GM19240 (cell line): Measurements from ENCODE around the gene NOC2L.

ENCODE experiments used
- DNase-seq: peaks from one replicate; pipeline ENCODE4 v3.0.0; 2011; ENCODE audit warnings: low spot score; ENCODE audit not compliant: insufficient read length

The NOC2L gene

DNA sequence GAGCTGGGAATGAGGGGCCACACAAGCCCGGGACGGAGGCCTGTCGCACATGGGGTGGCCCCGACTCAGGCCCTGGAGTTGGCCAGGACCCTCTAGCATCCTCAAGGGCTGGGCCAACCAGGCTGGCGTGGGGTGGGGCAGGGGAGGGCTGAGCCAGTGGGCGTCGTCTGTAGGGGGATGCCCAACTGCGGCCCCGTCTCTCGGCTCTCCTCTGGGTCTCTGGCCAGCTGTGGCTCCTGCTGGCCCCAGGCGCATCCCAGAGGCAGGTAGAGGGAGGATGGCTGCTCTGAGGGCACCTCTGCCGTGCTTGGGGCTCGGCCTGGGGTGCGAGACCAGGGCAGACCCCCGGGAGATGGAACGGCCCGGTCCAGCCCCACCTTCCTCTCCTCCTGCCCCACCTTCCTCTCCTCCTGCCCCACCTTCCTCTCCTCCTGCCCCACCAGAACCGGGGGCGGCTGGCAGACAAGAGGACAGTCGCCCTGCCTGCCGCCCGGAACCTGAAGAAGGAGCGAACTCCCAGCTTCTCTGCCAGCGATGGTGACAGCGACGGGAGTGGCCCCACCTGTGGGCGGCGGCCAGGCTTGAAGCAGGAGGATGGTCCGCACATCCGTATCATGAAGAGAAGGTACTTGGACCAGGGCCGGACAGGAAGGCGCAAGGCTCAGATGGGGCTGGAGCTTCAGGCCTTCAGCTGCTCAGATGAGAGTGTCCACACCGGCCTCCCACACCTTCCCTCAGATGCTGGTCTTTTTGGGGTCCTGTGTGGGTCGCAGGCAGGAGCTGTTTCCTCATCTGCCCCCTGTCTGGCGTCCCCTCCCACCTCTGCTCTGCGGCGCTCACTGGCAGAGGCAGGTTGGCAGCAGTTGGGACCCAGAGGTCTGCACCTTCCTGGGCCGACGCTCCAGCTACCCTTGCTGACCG lies 29.1 kb downstream of the NOC2L start:
- DNase-seq: no peak

DNA sequence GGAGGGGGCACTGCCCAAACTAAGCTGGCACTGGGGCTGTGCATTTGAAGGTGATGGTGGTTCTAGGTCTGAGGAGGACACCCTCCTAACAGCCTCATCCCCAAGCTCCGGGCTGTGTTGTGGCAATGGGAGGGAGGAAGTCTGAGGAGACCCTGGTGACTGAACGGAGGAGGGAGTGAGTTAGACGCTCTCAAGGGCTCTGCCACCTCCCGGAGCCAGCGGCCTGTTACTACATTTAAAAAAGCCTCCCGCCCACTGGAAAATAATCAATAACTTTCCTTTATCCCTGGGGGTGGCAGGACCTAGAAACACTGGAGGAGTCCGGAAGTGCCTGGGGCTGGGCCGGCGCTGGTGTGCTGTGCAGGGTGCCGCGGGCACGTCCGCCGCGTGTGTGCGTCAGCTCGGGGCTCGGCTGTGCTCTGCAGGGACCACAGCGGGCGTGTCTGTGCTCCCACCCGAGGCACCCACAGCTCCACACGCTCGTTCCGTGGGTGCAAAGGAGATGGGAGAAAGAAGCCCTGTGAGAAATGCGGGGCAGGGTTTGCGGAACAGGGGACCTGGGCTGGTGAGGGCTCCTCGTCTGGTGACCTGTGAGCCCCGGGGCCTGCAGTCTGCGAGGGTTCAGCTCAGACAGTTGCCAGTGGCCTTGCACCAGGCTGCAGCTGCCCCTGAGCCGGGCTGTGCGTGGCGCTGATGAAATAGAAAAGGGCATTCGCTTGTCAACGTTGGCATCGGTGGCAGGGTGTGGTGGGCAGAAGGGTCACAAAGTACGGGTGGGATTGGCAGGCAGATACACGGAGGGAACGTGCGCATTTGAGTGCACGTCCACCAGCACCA lies 30.0 kb downstream of the NOC2L start:
- DNase-seq: no peak

DNA sequence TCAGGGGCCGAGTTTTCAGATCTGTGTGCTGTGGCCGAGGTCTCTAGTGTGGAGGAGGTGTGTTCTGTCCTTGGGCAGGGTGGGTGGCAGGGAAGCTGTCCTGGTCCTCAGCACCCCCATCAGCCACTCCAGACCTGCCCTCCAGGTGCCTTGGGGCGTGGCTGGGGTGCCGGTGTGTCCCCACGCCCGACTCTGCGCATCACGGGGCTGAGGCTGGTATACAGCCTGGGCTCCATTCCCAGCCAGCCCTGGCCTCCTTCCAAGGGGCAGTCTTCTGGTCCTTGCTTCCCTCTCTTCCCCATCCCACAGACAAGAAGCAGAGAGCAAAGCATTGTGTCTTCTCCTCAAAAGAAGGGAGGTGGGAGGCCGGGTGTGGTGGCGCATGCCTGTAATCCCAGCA lies 31.3 kb downstream of the NOC2L start:
- no peak for DNase-seq

DNA sequence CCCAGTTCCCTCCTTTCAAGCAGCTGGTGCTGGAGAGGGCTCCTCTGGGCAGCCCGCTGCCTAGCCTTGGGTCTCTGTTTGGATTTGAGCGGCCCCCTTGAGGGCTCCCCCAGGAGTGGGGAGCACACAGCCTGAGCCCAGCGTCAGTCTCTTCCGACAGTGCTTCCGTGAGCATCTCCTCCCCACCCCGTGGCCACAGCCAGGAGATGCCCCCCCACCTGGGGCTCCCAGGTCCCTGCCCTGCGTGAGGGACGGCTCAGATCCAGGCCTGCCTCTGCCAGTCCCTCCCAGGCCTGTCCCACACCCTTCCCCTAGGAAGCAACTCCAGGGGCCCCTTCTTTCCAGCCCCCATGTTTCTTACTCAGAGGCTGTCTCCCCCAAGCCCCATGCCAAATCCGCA lies 31.8 kb downstream of the NOC2L start:
- no peak for DNase-seq

DNA sequence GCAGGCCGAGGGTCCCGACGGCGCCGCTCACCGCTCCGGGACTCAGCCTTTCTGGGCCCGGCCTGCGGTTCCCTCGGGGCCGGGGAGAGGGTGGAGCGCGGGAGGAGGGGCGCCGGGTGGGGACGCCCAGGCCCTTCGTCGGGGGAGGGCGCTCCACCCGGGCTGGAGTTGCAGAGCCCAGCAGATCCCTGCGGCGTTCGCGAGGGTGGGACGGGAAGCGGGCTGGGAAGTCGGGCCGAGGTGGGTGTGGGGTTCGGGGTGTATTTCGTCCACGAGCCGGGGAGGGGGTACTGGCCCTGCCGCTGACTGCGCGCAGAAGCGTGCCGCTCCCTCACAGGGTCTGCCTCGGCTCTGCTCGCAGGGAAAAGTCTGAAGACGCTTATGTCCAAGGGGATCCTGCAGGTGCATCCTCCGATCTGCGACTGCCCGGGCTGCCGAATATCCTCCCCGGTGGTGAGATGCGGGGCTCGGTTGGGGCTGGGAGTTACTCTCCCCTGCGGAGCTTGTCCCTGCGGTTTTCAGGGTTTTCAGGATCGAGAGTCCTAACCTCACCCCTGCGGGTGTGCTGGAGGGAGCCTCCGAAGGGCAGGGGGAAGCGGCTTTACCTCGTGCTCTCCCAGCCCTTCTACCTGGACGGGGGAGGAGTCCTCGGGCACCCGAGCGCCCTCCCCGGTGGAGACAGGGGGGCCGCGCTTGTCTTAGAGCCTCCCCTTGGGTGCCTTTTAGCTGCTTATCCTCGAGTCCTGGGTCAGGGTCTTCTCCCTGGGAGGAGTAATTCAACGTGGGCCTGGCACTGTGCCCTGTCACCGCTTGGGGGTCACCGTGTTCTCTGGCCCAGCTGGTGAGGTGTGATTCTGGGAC lies 33.3 kb downstream of the NOC2L start:
- no peak for DNase-seq

DNA sequence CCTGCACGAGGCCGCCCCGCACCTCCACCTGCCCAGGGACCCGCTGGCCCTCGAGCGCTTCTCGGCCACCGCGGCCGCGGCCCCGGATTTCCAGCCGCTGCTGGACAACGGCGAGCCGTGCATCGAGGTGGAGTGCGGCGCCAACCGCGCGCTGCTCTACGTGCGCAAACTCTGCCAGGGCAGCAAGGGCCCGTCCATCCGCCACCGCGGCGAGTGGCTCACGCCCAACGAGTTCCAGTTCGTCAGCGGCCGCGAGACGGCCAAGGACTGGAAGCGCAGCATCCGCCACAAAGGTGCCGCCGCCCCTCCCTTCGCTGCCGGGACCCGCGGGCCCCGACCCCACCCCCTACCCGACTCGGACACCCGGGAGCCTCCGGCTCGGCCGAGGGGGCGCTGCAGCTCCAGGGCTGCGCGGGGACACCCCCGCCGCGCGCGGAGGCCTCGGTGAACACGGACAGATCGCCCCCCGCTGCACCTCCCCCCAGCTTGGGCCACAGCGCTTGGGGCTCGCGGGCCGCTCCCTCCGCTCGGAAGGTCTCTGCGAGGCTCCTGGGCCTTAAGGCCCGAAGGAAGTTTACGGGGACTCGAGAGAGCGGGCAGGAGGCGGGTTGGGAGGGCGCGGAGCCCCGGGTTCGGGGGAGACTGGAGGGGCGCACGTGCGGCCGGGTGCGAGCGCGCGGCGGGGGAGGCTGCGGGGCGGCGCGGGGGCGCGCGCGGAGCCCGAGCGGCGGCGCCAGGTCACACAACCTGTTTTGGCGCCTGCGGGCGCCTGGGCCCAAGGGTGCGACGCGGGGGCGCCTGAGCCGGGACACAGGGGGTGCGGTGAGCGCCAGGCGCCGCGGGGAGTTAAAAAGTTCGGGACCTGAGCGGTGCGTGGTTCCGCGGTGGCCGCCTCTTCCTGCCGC lies 34.1 kb downstream of the NOC2L start:
- no peak for DNase-seq

DNA sequence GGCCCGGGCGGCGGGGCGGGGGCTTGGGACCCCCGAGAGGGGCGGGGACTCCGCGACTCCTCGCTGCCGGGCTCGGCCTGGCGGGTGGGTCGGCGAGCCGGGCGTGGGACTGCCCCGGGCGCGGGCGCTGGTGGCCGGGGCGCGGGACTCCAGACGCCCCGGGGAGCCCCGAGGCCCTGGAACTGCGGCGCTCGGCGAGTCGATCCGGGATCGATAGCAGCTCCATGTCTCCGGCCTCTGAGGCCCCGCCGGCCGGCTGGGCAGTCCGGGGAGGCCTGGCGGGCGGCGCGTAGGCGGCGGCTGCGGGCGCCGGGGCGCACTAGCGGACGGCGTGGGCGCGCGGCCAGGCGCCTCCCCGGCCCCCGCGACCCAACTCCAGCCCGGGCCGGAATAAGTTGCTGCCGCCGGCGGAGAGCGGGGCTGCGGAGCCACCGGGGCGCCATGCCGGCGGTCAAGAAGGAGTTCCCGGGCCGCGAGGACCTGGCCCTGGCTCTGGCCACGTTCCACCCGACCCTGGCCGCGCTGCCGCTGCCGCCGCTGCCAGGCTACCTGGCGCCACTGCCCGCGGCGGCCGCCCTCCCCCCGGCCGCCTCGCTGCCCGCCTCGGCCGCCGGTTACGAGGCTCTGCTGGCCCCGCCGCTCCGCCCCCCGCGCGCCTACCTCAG lies 34.9 kb downstream of the NOC2L start:
- no peak for DNase-seq

DNA sequence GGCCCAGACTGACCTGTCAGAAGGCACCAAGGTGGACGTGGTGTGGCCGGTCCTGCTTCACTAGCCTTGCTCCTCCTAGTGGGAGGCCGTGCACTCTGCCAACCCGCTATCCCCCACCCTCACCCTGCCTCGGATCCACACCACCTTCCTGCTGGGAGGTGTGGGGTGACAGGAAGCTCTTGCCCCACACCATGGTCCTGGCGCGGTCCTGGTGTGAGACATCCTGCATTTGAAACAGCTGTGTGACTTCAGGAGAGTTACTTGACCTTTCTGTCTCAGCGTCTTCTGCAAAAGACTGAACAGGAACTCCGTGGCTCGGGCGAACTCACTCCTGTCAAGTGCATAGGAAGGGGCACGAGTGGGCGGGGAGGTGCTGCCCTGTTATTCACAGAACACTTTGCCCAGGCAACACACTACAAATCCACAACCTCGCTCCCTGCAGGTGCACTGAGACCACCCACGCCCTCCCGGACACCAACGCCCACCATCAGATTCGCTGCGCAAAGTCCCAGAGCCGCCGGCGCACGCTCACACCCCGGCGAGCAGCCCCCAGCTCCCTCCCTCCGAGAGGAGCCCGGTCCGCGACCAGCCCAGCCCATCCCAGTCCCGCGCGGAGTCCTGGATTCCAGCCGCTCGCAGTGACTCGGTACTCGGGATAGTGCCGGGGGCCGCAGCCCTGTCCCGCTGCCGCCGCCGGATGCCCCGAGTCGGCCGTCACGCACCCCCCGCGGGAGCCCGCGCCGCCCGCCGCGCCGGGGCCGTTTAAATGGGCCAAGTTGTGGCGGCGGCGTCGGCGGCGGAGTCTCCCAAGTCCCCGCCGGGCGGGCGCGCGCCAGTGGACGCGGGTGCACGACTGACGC lies 35.7 kb downstream of the NOC2L start, which contains the start of gene SAMD11:
Gene SAMD11, plus strand, starts transcription at position 793 of the 860 bp plus-strand sequence. CDS start 509 bp downstream, outside the sequence.
- no peak for DNase-seq

DNA sequence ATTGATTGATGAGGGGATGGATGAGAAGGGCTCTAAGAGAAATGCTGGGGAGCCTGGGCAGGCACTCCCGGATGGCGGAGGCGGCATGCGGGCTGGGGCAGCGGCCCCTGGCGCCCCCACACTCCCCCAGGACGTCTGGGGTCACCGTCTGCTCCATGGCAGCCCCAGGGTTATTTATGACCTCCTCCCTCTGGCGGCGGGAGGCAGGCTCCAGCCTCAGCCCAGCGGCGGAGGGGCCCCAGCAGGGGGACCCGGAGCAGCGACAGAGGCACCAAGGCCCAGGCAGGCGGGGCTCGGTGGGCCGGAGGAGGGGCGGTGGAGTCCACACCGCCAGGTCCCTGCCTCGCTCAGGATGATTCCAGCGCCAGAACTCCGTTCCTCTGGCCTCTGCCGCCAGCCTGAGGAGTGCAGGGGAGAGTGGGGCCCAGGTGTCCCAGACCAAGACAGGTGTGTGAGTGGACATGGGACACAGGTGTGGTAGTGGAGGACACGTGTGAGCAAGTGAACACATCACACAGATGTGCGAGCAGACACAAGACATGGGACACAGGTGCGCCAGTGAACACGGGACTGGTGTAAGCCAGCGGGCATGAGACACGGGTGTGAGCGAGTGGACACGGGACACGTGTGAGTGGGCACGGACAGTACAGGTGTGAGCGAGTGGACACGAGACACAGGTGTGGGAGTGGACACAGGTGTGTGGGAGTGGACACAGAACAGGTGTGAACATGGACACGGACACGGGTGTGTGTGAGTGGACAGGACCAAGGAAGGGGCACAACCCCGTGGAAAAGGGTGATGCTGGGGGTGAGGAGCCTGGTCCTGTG lies 37.8 kb downstream of the NOC2L start:
- DNase-seq: no peak

DNA sequence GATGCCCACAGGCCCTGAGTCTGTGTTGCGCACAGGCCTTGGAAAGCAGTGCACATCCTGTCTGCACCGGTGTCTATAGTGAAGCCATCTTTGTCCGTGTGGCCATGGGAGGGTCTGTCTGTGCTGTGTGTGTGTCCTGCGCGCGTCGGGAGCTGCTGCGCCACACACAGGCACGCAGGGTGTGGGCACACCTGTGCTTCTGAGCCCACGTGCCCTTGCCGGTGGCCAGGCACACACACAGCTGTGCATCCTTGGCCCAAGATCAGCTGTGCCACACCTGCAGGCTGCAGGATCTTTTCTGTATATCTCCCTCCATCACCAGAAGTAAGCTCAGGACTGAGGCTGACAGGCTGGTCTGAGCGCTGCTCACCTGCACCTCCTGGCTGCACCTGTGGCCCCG lies 38.5 kb downstream of the NOC2L start:
- no peak for DNase-seq

DNA sequence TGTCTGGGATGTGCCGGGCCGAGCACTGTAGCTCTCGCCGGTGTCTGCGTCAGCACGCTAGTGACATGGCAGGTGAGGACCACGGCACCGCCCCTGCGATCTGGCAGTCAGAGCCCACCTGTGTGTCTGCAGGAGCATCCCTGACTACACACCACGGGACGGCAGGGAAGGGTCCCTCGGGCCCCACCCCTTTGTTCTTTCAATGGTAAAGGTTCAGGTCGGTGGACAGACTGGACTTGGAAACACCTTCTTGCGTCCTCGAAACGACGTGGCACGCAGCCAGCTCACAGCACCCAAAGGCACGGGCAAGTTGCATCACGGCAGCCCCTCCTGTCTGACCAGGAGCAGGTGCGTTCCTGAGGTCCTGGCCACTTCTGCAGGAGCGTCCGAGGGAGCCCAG lies 39.0 kb downstream of the NOC2L start:
- no peak for DNase-seq

DNA sequence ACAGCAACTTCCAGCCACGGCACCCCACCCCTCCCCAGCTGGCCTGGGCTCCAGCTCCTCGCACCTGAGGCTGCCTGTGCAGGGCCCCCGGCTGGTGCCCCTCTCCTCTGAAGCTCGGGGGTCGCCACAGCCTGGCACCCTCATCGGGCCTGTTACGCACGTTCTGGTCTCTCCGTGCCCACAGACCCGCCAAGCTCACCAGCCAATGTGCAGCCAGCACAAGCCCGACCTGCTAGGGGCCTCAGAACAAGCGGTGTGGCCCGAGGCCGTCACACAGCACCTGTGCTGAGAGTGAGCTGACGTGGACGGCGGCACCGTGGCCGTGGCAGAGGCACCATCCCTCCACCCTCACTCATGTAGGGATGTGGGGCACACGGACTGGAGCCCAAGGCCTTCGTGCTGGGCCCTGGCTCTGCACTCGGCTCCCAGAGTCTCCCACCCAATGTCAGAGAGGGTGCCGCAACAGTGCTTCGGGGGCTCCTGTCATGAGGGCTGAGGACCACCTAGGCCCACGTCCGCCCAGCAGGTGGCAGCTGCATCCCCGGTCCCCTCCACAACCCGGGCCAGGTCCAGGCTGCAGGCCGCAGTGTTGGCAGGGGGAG lies 39.7 kb downstream of the NOC2L start:
- no peak for DNase-seq

DNA sequence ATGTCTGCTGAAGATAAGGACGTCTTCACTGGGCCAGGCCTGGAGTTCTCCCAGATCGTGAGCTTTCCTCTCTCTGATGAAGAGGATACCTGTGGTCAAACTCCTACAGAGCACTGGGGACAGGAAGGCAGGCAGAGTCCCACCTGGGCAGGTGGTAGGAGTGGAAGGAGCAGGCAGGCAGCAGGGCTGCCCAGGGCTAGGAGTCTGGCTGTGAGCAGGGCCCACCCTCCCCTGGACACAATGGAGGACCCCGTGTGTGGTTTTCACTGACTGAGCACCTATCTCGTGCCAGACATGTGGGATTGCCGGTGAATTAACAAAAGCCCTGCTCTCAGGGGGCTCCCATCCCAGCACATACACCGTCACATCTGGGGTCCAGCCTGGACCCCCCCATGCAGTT lies 40.2 kb downstream of the NOC2L start:
- DNase-seq: no peak

DNA sequence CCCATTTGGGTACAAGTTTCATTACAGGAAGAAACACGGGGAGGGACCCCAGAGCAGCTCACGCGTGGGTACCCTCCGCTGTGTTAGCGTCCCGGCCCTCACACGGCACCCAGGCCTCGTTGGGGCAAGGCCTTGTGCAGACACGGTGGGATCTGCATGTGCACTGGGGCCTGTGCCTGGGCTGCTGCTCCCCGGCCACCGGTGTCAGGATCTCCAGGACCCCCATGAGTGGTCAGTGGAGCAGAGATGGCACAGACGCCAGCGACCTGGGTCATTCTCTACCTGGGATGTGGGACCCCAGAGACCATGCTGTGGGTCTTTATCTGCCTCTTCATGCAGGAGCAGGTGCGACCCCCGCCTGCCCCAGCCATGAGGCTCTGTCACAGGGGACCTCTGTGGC lies 40.7 kb downstream of the NOC2L start:
- DNase-seq: no peak

DNA sequence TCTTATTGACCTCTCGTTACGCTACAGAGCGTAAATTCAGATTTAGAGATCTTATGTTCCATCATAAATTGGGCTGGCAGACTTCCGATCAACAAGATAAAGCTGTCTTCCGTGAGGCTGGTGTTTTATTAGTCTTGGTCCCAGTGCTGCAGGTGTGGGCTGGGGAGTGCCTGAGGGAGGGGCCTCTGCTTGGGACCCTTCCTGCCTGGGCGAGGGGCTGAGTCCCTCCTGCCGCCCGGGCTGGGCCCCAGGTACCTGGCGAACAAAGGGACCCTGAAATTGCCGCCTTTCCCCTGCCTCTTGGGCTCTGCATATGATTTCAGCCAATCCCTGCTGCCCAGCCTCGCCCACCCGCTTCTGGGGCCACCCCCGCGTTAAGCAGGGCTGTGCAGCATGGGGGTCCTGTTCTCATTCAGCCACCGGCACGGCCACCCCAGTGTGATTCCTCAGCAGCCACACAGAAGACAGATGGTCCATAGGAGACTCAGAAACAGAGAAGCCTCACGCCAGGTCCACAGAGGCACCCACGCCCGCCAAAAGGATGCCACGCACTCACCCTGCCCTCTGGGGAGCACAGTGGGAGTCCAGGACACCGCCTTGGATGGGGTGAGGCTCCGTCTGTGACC lies 41.5 kb downstream of the NOC2L start:
- no peak for DNase-seq

DNA sequence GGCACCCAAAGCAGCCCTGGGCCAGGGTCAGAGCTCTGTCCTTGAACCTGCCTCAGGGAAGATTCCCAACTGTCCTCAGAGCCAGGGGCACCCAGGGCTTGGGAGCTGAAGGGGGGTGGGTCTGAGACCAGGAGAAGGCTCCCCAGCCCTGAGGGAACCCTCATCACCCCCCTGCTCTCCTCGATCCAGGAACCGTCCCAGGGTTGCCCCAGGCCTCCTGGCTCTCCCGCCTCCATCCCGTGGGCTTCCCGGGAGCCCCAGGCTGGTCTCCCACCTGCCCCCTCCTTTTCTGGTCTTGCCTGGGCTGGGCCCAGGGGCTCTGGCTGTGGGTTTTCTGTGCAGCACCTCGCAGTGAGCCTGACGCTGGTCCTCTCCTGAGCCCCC lies 42.0 kb downstream of the NOC2L start:
- DNase-seq: no peak
